ENCODE results near the gene CALCOCO1.
A peak's percentile ranks its signal among the peaks of the same experiment; 100 is the strongest.
"Not testable (repeated sequence)": the region's sequence is repeated elsewhere in the genome, so short reads cannot be mapped to it uniquely, and the experiment has no call there.

CALCOCO1 gene

GRCh38 chr12:53683494-53683893, 43.8 kb downstream of the CALCOCO1 start:
- TF ChIP-seq CTCF (IDR thresholded peaks at IDR 0.05; ENCODE audit: insufficient read depth, low read depth, low read length, missing control alignments): no peak
- no peak overlapping the region for H3K4me3 ChIP-seq (ENCODE audit: low read depth, low read length)
- DNase-seq (ENCODE audit: low read depth): no peak

- H3K4me3 ChIP-seq (ENCODE audit: low read depth, low read length); DNase-seq (ENCODE audit: low read depth): not testable (repeated sequence)
These were observed 47.2 kb downstream of the CALCOCO1 start for GRCh38 chr12:53680061-53680460.

- H3K4me3 ChIP-seq (ENCODE audit: low read depth, low read length): no peak overlapping the region
- DNase-seq (ENCODE audit: low read depth): no peak
- no peak for TF ChIP-seq CTCF (IDR thresholded peaks at IDR 0.05; ENCODE audit: insufficient read depth, low read depth, low read length, missing control alignments)
These were observed 49.5 kb downstream of the CALCOCO1 start for GRCh38 chr12:53677800-53678148.

GRCh38 chr12:53677016-53677799, 50.0 kb downstream of the CALCOCO1 start:
- no peak for TF ChIP-seq CTCF (IDR thresholded peaks at IDR 0.05; ENCODE audit: insufficient read depth, low read depth, low read length, missing control alignments)
- peak overlapping the region; percentile 83 for H3K4me3 ChIP-seq (ENCODE audit: low read depth, low read length)
- DNase-seq (ENCODE audit: low read depth): no peak

- peak overlapping the region; percentile 83 for H3K4me3 ChIP-seq (ENCODE audit: low read depth, low read length)
- no peak for DNase-seq (ENCODE audit: low read depth)
These were observed 50.6 kb downstream of the CALCOCO1 start for GRCh38 chr12:53676656-53677015.

GRCh38 chr12:53675701-53676607, 51.3 kb downstream of the CALCOCO1 start, which contains the start of gene ATP5MC2:
ATP5MC2 (minus strand) TSS chr12:53676083; CDS start chr12:53672614, 3,469 bp downstream.
- DNase-seq (ENCODE audit: low read depth): peak; percentile 99
- TF ChIP-seq CTCF (IDR thresholded peaks at IDR 0.05; ENCODE audit: insufficient read depth, low read depth, low read length, missing control alignments): peak; percentile 99
- peak within 1 kb of the TSS; percentile 83 for H3K4me3 ChIP-seq (ENCODE audit: low read depth, low read length)

More at GRCh38 chr12:53676656-53677015, 50.6 kb downstream of the CALCOCO1 start:
- TF ChIP-seq CTCF (IDR thresholded peaks at IDR 0.05; ENCODE audit: insufficient read depth, low read depth, low read length, missing control alignments): no peak

- TF ChIP-seq CTCF (IDR thresholded peaks at IDR 0.05; ENCODE audit: insufficient read depth, low read depth, low read length, missing control alignments): no peak
- DNase-seq (ENCODE audit: low read depth): peak; percentile 12
These were observed 52.1 kb downstream of the CALCOCO1 start for GRCh38 chr12:53674977-53675700.

More at GRCh38 chr12:53674977-53675700, 52.1 kb downstream of the CALCOCO1 start:
- peak overlapping the region; percentile 83 for H3K4me3 ChIP-seq (ENCODE audit: low read depth, low read length)
